ENCODE results near the gene HAPLN3. TPM values are rescaled to one million over a fixed set of nuclear protein-coding genes. Genes with fewer than 3 reads are reported as not detected.

HAPLN3 gene
- total RNA-seq, 1 experiment from 2014 or later = 42.4 TPM

- WGBS (ENCODE audit: extremely low coverage, insufficient read length, low lambda C conversion rate) = no CpG with 5 or more reads among the region's 10 CpGs
- H3K4ac ChIP-seq (ENCODE audit: low read depth, low read length) = no peak overlapping the region
- no peak overlapping the region for H3K27ac ChIP-seq (ENCODE audit: insufficient read length, low read depth, low read length)
- no peak overlapping the region for H3K18ac ChIP-seq (ENCODE audit: insufficient read length, low read depth, low read length)
- no peaks in the 10 kb centered on the region for H3K9me3 Mint-ChIP-seq
- no peaks in the 10 kb centered on the region; the same call in 1 of the 2 replicates for H3K4me1 ChIP-seq (ENCODE audit: insufficient read depth, low read length)
- H4K20me1 ChIP-seq (ENCODE audit: control insufficient read depth, insufficient read depth, insufficient read length) = peaks cover 2% of the 10 kb centered on the region
- H4K5ac ChIP-seq (ENCODE audit: insufficient read length, low read depth, low read length) = no peak overlapping the region
- no peak overlapping the region for H4K8ac ChIP-seq (replicated peaks; ENCODE audit: insufficient read length, low read depth, low read length)
- TF ChIP-seq CTCF (conservative IDR thresholded peaks at IDR 0.05) = no peak
- no peak overlapping the region; a peak in 1 of 7 replicates for H3K27ac Mint-ChIP-seq
- H3K79me2 ChIP-seq (ENCODE audit: insufficient read depth, low read length) = no peaks in the 10 kb centered on the region
- no peak overlapping the region for H3K4me3 Mint-ChIP-seq
- no peak overlapping the region for H3K56ac ChIP-seq (ENCODE audit: insufficient read length, low read depth, low read length)
- H2BK12ac ChIP-seq (ENCODE audit: insufficient read length, low read depth, low read length) = no peak overlapping the region
- no peaks in the 10 kb centered on the region for H3K27me3 ChIP-seq (ENCODE audit: insufficient read depth, low read length)
- H2BK120ac ChIP-seq (ENCODE audit: low read depth, low read length, poor library complexity, severe bottlenecking) = no peak overlapping the region
- no peak overlapping the region for H3K4me2 ChIP-seq (ENCODE audit: insufficient read depth, insufficient read length, low read length)
- no peak overlapping the region for H2BK20ac ChIP-seq (ENCODE audit: low read depth, low read length, poor library complexity, severe bottlenecking)
- H3K14ac ChIP-seq (ENCODE audit: insufficient read depth, low read length) = no peak overlapping the region
- peaks cover 7 to 14% of the 10 kb centered on the region in 2 experiments; a peak in 3 of 4 replicates for H3K4me1 Mint-ChIP-seq
- H2BK15ac ChIP-seq (ENCODE audit: low read depth, low read length) = no peak overlapping the region
- no peaks in the 10 kb centered on the region for H3K79me1 ChIP-seq (ENCODE audit: insufficient read depth, low read depth, low read length, poor library complexity, severe bottlenecking)
- H3K23ac ChIP-seq (ENCODE audit: insufficient read length, low read depth, low read length) = no peak overlapping the region
- H3K36me3 Mint-ChIP-seq (ENCODE audit: insufficient read depth in 1 of 3, low read depth in 3 of 3) = peaks cover 20 to 50% (median 27%) of the 10 kb centered on the region in 3 experiments; a peak in 6 of 7 replicates
- peaks cover 5% of the 10 kb centered on the region for H3K27me3 Mint-ChIP-seq (ENCODE audit: low read depth)
- H4K91ac ChIP-seq (ENCODE audit: insufficient read length, low read depth, low read length) = no peak overlapping the region
- no peak overlapping the region for H2BK5ac ChIP-seq (ENCODE audit: insufficient read length, low read length)
- H3K23me2 ChIP-seq (ENCODE audit: insufficient read length, low read depth, low read length, poor library complexity, severe bottlenecking) = no peaks in the 10 kb centered on the region
- H3K9ac ChIP-seq (ENCODE audit: extremely low read depth, insufficient read length, low read length) = no peak overlapping the region
- H2AK5ac ChIP-seq (ENCODE audit: insufficient read length, low read length) = no peak overlapping the region
- H3T11ph ChIP-seq (ENCODE audit: low read length) = no peak overlapping the region
- DNase-seq = no peak
- H3K9me3 ChIP-seq (ENCODE audit: control insufficient read depth, low read depth, low read length) = no peaks in the 10 kb centered on the region
- no peak overlapping the region for H2AFZ ChIP-seq (ENCODE audit: low read length)
These were observed 18.8 kb downstream of the HAPLN3 start for GRCh38 chr15:88876573-88876972.
